Osteocyte (in vitro differentiated cells): ENCODE data around the gene LRRC52. TPM values are rescaled to one million over a fixed set of nuclear protein-coding genes. Genes with fewer than 3 reads are reported as not detected.

ENCODE experiments used
- DNase-seq: peaks from one replicate; pipeline ENCODE4 v3.0.0; 2021; ENCODE audit warnings: mixed read lengths; ENCODE audit not compliant: unreplicated experiment; ENCODE audit errors: extremely low spot score
- H3K27ac Mint-ChIP-seq: one replicate; pipeline ENCODE4 v1.8.0; 2021; ENCODE audit warnings: mild to moderate bottlenecking, mixed read lengths; ENCODE audit not compliant: unreplicated experiment
- H3K27me3 Mint-ChIP-seq: one replicate; pipeline ENCODE4 v1.8.0; 2021; ENCODE audit warnings: mixed read lengths; ENCODE audit not compliant: unreplicated experiment
- H3K36me3 Mint-ChIP-seq: one replicate; pipeline ENCODE4 v1.8.0; 2021; ENCODE audit warnings: mixed read lengths; ENCODE audit not compliant: unreplicated experiment
- H3K4me1 Mint-ChIP-seq: one replicate; pipeline ENCODE4 v1.8.0; 2021; ENCODE audit warnings: mixed read lengths; ENCODE audit not compliant: unreplicated experiment
- H3K4me3 Mint-ChIP-seq: one replicate; pipeline ENCODE4 v1.8.0; 2021; ENCODE audit warnings: mild to moderate bottlenecking, moderate library complexity, mixed read lengths; ENCODE audit not compliant: unreplicated experiment
- H3K9me3 Mint-ChIP-seq: one replicate; pipeline ENCODE4 v1.8.0; 2021; ENCODE audit warnings: mixed read lengths; ENCODE audit not compliant: unreplicated experiment
- total RNA-seq: library from RNA; stranded (reverse); gene quantifications from 2 replicates; pipeline ENCODE4 v1.2.1, GENCODE V29; 2021
- TF ChIP-seq, protein P1 (sequence below): fragments of 200-600 bp; sonication (generic); IDR thresholded peaks from 2 replicates; pipeline ENCODE4 v1.5.0; 2021; ENCODE audit warnings: antibody characterized with exemption, mild to moderate bottlenecking, moderate library complexity

LRRC52 gene
- total RNA-seq, 1 donor from 2014 or later = not detected

DNA sequence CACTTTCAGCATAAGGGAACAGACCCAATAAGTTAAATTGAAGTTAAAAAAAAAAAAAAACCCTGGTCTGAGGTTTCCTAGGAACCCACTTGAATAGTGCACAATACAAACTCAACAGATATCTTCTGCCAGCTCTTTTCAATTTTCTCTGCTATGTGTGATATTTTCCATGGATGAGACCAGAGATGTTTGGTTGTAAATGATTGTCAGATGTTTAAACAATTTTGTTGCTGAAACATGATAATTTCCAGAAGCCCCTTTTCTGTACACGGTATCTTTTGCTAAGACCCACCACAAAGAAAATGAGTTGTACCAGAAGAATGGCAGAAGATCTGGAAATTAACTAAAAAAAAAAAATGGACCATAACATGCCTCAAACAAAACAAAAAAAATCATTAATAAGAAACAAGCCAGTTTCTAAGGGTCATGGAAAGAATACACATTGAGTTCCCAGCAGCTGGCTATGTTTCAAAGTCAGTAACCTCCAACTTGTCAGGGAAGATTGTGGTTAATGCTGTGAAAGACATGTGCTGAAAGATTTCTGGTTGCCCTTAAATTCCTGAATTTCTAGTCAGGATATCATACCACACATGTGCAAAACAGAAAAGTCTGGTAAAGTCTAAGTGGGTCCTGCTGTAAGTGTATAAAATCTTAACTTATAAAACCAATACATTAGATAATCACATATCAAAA, 51.6 kb downstream of the LRRC52 start:
- peaks cover 28% of the 10 kb centered on the region for H3K4me1 Mint-ChIP-seq
- peaks cover 33% of the 10 kb centered on the region for H3K27me3 Mint-ChIP-seq
- TF ChIP-seq, protein P1, sequence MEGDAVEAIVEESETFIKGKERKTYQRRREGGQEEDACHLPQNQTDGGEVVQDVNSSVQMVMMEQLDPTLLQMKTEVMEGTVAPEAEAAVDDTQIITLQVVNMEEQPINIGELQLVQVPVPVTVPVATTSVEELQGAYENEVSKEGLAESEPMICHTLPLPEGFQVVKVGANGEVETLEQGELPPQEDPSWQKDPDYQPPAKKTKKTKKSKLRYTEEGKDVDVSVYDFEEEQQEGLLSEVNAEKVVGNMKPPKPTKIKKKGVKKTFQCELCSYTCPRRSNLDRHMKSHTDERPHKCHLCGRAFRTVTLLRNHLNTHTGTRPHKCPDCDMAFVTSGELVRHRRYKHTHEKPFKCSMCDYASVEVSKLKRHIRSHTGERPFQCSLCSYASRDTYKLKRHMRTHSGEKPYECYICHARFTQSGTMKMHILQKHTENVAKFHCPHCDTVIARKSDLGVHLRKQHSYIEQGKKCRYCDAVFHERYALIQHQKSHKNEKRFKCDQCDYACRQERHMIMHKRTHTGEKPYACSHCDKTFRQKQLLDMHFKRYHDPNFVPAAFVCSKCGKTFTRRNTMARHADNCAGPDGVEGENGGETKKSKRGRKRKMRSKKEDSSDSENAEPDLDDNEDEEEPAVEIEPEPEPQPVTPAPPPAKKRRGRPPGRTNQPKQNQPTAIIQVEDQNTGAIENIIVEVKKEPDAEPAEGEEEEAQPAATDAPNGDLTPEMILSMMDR = no peak
- DNase-seq = no peak
- H3K36me3 Mint-ChIP-seq = no peaks in the 10 kb centered on the region
- no peak overlapping the region for H3K4me3 Mint-ChIP-seq
- H3K9me3 Mint-ChIP-seq = no peaks in the 10 kb centered on the region
- H3K27ac Mint-ChIP-seq = peak overlapping the region; percentile 76

DNA sequence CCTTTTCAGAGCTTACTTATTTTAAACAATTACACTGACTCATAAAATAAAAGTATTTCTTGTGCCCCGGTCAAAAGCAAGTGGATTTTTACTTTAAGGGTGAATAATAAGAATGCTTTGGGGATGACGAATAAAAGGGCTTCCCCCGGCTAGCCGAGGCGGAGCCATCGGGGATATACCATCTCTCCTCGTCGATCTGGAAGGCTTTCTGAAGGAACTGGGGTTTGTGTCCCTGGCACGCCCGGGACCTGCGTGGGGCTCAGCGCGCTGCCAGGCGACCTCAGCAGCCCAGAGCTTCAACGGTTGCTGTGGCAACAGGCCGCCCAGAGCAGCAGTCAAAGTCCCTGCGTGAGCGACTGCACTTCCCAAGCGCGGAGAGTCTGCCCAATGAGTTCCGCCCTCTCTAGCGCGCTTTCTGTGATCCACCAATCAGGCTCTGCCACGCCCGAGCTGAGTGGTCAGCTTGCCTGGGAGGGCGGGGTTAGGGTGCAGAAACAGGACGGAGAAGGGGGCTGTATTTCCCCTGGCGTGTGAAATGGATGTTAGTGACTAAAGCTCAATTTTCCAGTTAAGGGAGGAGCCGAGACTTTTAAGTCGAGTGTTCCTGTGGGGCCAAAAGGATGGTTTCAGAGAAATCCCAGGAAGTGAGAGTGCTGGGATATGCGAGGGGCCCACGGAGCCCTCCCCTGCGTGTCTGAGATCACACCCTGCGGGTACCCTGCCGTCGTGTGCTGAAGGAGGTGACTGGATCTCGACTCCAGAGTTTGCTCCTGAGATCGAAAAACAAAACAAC, 54.3 kb downstream of the LRRC52 start:
- Mint-ChIP-seq H3K4me3 (peak overlapping the region; percentile 91), H3K27ac (peak overlapping the region; percentile 94), H3K4me1 (peaks cover 32% of the 10 kb centered on the region), H3K27me3 (peaks cover 15% of the 10 kb centered on the region), H3K36me3 (no peaks in the 10 kb centered on the region), H3K9me3 (no peaks in the 10 kb centered on the region)
- TF ChIP-seq, protein P1 = no peak
- peak; percentile 97 for DNase-seq

DNA sequence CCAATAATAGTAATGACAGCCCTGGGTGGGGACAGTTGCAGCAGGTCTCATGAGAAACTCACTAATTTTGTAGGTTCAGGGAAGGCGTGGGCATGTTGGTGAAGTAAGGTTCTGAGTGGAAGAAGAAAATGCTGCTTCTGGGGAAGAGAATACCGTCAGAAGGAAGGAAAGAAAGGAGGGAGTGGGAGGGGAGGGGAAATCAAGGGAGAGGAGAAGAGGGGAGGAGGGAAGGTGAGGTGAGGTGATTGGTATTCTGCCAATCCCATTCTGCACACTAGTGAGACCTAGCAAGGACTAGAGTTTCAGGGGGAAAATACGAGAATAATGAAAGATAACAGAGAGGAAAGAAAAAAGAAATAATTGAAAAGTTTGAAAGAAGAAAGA, 54.9 kb downstream of the LRRC52 start:
- DNase-seq = no peak
- Mint-ChIP-seq H3K27ac (peak overlapping the region; percentile 94), H3K4me3 (peak overlapping the region; percentile 91), H3K9me3 (no peaks in the 10 kb centered on the region), H3K36me3 (no peaks in the 10 kb centered on the region), H3K4me1 (peaks cover 32% of the 10 kb centered on the region), H3K27me3 (peaks cover 9% of the 10 kb centered on the region)
- TF ChIP-seq, protein P1 = no peak

DNA sequence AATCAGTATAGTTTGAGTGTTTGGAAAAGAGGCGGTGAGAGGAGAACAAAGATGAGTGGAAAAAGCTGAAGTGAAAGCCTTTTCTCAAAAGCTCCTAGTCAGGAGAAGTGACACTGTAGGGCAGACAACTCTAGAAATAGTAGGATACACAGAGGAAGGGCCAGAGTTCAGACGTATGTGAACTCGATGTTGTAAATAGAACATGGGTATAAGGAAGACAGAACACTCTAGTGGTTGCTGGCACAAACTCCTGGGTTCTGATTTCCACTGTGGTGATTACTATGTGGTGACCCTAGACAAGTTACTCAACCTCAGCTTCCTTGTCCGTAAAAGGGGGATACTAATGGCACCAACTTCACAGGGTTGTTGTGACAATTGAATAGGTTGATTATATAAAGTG, 57.0 kb downstream of the LRRC52 start:
- Mint-ChIP-seq H3K27ac (no peak overlapping the region), H3K4me3 (no peak overlapping the region), H3K9me3 (no peaks in the 10 kb centered on the region), H3K27me3 (peaks cover 15% of the 10 kb centered on the region), H3K4me1 (peaks cover 20% of the 10 kb centered on the region), H3K36me3 (no peaks in the 10 kb centered on the region)
- TF ChIP-seq, protein P1 = no peak
- DNase-seq = no peak

DNA sequence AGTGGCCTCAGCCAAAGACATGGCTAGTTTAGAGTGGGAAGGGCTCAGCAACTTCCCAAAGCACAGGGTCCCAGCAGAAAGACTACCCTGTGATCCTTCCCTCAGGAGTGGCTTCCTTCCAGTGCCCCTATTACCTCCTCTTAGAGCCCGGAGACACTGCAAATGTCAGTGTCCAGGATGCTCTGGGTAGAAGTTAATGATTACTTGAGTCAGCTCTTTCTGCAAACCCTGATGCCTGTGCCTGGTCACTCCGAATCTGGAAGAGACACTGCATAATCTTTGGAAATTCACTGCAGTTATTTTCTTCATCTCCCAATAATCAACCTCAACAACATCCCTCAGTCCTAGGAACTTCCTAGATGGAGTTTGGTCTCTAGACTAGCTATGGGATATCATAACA, 60.0 kb downstream of the LRRC52 start:
- Mint-ChIP-seq H3K36me3 (no peaks in the 10 kb centered on the region), H3K27me3 (peaks cover 34% of the 10 kb centered on the region), H3K4me3 (no peak overlapping the region), H3K4me1 (peaks cover 4% of the 10 kb centered on the region), H3K9me3 (no peaks in the 10 kb centered on the region), H3K27ac (no peak overlapping the region)
- TF ChIP-seq, protein P1 = no peak
- no peak for DNase-seq
